DND-41 (cell line): ENCODE results near the gene RAPGEF1.

Source experiments
- EZH2 ChIP-seq: IDR thresholded peaks from 3 replicates; pipeline ENCODE4 v1.6.1; 2012; ENCODE audit warnings: borderline replicate concordance, low read depth, mild to moderate bottlenecking, moderate library complexity, low read length, inconsistent platforms; ENCODE audit not compliant: severe bottlenecking
- TF ChIP-seq, protein P1 (sequence below): IDR thresholded peaks from 2 replicates; pipeline ENCODE4 v1.5.1; 2012; ENCODE audit warnings: borderline replicate concordance, low read length, moderate library complexity, mild to moderate bottlenecking; ENCODE audit not compliant: poor library complexity, severe bottlenecking; ENCODE audit errors: extremely low read depth

DNA sequence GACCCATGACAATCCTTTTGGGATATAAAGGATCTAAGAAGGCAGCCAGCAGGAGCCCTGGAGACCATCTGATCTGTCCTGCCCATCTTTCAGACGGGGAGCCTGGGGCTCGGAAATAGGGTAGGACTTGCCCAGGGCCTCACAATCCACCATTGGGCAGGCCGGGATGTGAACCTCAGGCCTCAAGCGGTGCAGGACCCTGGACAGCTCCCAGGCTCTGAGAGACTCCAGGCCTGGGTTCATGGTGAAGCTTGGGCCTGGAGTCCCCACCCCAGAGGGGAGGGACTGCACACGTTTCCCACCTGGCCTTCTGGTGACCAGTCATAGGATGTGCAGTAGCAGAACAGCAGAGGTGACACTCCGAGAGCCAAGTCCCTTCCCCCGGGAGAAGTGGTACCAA is 36.6 kb upstream of the RAPGEF1 start:
- TF ChIP-seq, protein P1, sequence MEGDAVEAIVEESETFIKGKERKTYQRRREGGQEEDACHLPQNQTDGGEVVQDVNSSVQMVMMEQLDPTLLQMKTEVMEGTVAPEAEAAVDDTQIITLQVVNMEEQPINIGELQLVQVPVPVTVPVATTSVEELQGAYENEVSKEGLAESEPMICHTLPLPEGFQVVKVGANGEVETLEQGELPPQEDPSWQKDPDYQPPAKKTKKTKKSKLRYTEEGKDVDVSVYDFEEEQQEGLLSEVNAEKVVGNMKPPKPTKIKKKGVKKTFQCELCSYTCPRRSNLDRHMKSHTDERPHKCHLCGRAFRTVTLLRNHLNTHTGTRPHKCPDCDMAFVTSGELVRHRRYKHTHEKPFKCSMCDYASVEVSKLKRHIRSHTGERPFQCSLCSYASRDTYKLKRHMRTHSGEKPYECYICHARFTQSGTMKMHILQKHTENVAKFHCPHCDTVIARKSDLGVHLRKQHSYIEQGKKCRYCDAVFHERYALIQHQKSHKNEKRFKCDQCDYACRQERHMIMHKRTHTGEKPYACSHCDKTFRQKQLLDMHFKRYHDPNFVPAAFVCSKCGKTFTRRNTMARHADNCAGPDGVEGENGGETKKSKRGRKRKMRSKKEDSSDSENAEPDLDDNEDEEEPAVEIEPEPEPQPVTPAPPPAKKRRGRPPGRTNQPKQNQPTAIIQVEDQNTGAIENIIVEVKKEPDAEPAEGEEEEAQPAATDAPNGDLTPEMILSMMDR: no peak
- TF ChIP-seq EZH2: no peak
